Naive thymus-derived CD4-positive, alpha-beta T cell (primary cell): ENCODE results near the gene GSTCD. TPM values are rescaled to one million over a fixed set of nuclear protein-coding genes. Genes with fewer than 3 reads are reported as not detected.
"Not testable (repeated sequence)": the region's sequence is repeated elsewhere in the genome, so short reads cannot be mapped to it uniquely, and the experiment has no call there.

ENCODE experiments used
- ATAC-seq: fragments of 150-1000 bp; cut with Tn5 transposase; 2 replicates; pipeline ENCODE4 v1.10.0; 2021; ENCODE audit warnings: mild to moderate bottlenecking, moderate library complexity
- CTCF ChIA-PET: fragments of 350-600 bp; sonication (Branson Sonifier 250); formaldehyde crosslinking; loops from one replicate; lab custom pipeline; 2021; ENCODE audit warnings: antibody characterized with exemption; lab: Charles Lee
- POLR2A ChIA-PET: fragments of 350-600 bp; sonication (Branson Sonifier 250); formaldehyde crosslinking; loops from one replicate; lab custom pipeline; 2021; ENCODE audit warnings: antibody characterized with exemption, inconsistent platforms; lab: Charles Lee
- DNase-seq, 9 donors: peaks; one replicate each; pipeline versions ENCODE4 v3.0.0 to v3.0.0-alpha.2; 2020 to 2022; ENCODE audit warnings: mixed read lengths in 1 of 9
- H3K27ac ChIP-seq: one replicate; pipeline ENCODE4 v1.7.0; 2013; ENCODE audit warnings: mild to moderate bottlenecking, low read depth, low read length, moderate library complexity
- H3K27me3 ChIP-seq, 2 donors: one replicate each; pipeline ENCODE4 v1.7.0; 2013; ENCODE audit warnings: low read length in 2 of 2, mild to moderate bottlenecking in 2 of 2, moderate library complexity in 2 of 2; ENCODE audit not compliant: control insufficient read depth in 2 of 2, insufficient read depth in 2 of 2
- H3K36me3 ChIP-seq, 3 experiments: 1 replicate in 2 of 3; 2 replicates in 1 of 3; pipeline ENCODE4 v1.7.0; 2013; ENCODE audit warnings: low read length in 3 of 3, mild to moderate bottlenecking in 3 of 3, moderate library complexity in 1 of 3; ENCODE audit not compliant: insufficient read depth in 3 of 3, control insufficient read depth in 2 of 3
- H3K4me1 ChIP-seq, 2 donors: one replicate each; pipeline ENCODE4 v1.7.0; 2013; ENCODE audit warnings: low read length in 2 of 2, mild to moderate bottlenecking in 2 of 2, moderate library complexity in 1 of 2; ENCODE audit not compliant: control insufficient read depth in 2 of 2, insufficient read depth in 2 of 2
- H3K4me3 ChIP-seq: 2 replicates; pipeline ENCODE4 v1.7.0; 2013; ENCODE audit warnings: mild to moderate bottlenecking, low read length
- H3K9me3 ChIP-seq, 3 experiments: 1 replicate in 2 of 3; 2 replicates in 1 of 3; pipeline ENCODE4 v1.7.0; 2013; ENCODE audit warnings: low read length in 3 of 3; ENCODE audit not compliant: control insufficient read depth in 2 of 3
- H3K27ac Mint-ChIP-seq, 9 donors: one replicate each; pipeline ENCODE4 v1.8.0; 2020 to 2022; ENCODE audit warnings: mixed read lengths in 9 of 9, mild to moderate bottlenecking in 8 of 9, moderate library complexity in 5 of 9, inconsistent platforms in 2 of 9
- H3K27me3 Mint-ChIP-seq, 5 donors: one replicate each; pipeline ENCODE4 v1.8.0; 2021 to 2022; ENCODE audit warnings: mixed read lengths in 5 of 5, mild to moderate bottlenecking in 1 of 5
- H3K36me3 Mint-ChIP-seq, 5 donors: one replicate each; pipeline ENCODE4 v1.8.0; 2020 to 2022; ENCODE audit warnings: mixed read lengths in 5 of 5, mild to moderate bottlenecking in 3 of 5, inconsistent platforms in 1 of 5
- H3K4me1 Mint-ChIP-seq, 7 donors: one replicate each; pipeline ENCODE4 v1.8.0; 2020 to 2022; ENCODE audit warnings: mixed read lengths in 7 of 7, mild to moderate bottlenecking in 3 of 7, inconsistent platforms in 1 of 7
- H3K4me3 Mint-ChIP-seq, 10 donors: one replicate each; pipeline ENCODE4 v1.8.0; 2020 to 2022; ENCODE audit warnings: mild to moderate bottlenecking in 10 of 10, mixed read lengths in 10 of 10, moderate library complexity in 6 of 10, inconsistent platforms in 2 of 10
- H3K9me3 Mint-ChIP-seq, 11 donors: one replicate each; pipeline ENCODE4 v1.8.0; 2020 to 2022; ENCODE audit warnings: mixed read lengths in 11 of 11, mild to moderate bottlenecking in 4 of 11, inconsistent platforms in 1 of 11, moderate library complexity in 1 of 11
- intact Hi-C, 2 donors: fragments of 100-400 bp; cut with micrococcal nuclease; formaldehyde crosslinking; loops; one replicate each; pipeline ENCODE4 v1.15.1; 2023
- polyA plus RNA-seq, 2 donors: library from polyadenylated mRNA; unstranded; fragments of 300-500 nt; fragmentation: Illumina TruSeq; gene quantifications; one replicate each; pipeline ENCODE4 v1.2.3, GENCODE V29; 2021
- total RNA-seq, 6 experiments: library from RNA in 5 of 6; stranded (reverse) in 5 of 6; gene quantifications; 1 replicate in 5 of 6; 2 replicates in 1 of 6; pipeline ENCODE4 v1.2.3 and lab custom pipeline; 2021 to 2026

The GSTCD gene
- total and polyA plus RNA-seq, 7 experiments from 2014 or later, result 3.8 to 9.2 (median 5.8) TPM

- H3K9me3 Mint-ChIP-seq, H3K27ac Mint-ChIP-seq, ATAC-seq, H3K4me3 ChIP-seq, H3K9me3 ChIP-seq, H3K4me3 Mint-ChIP-seq, H3K27me3 Mint-ChIP-seq, H3K27ac ChIP-seq, H3K4me1 ChIP-seq, DNase-seq, H3K27me3 ChIP-seq, intact Hi-C loops, POLR2A ChIA-PET: not testable (repeated sequence)
- CTCF ChIA-PET, result interaction anchor here (0.7 kb wide), 1 partner anchor 15 kb away, joined by 3 read pairs; no protein-coding TSS in a partner anchor
- Mint-ChIP-seq H3K36me3 (peaks cover 9 to 40% (median 27%) of the 10 kb centered on the region in 5 donors), H3K4me1 (peaks cover 8 to 19% (median 13%) of the 10 kb centered on the region in 7 donors)
- peaks cover 5 to 42% (median 5%) of the 10 kb centered on the region in 3 experiments for H3K36me3 ChIP-seq
Measured at GRCh38 chr4:105695832-105696231, 12.8 kb upstream of the GSTCD start.

- peaks cover 8 to 23% (median 17%) of the 10 kb centered on the region in 7 donors for H3K4me1 Mint-ChIP-seq
Measured at GRCh38 chr4:105698607-105699006, 10.0 kb upstream of the GSTCD start.

DNA sequence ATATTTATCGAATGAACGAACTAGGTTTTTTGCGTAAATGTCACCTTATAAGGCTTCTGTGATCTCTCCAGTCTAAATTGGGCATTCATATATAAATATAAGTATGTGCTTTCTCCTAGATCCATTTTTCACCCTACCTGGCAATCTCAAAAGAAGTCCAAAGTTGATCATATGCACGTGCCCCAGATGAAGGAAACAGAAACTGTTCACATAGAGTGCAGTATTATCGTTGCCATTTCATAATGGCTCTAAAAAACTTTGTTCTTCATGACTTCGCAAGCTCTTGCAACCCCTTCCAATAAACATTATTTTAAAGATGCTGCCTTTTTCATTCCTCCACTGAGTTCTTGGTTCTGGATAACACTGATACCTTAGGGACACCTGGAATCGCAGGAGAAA, 803 bp upstream of the GSTCD start:
- Mint-ChIP-seq H3K4me1 (peaks cover 10 to 40% (median 27%) of the 10 kb centered on the region in 7 donors), H3K27me3 (no peaks in the 10 kb centered on the region), H3K9me3 (peaks cover 0 to 1% (median 0%) of the 10 kb centered on the region in 11 donors), H3K36me3 (peaks cover 0 to 5% (median 0%) of the 10 kb centered on the region in 5 donors), H3K4me3 (peak overlapping the region; percentile 94 to 100 (median 99)), H3K27ac (peak overlapping the region; percentile 92 to 100 (median 97))
- DNase-seq (peak in 1 of 9 donors; percentile 1), ATAC-seq (no peak)
- peaks cover 7 to 10% of the 10 kb centered on the region in 2 donors for H3K4me1 ChIP-seq
- POLR2A ChIA-PET, result interaction anchor here (0.8 to 1.3 kb wide), 4 partner anchors 11 to 609 kb away, joined by 3 to 7 read pairs (median 4); partner anchors contain the start of genes AIMP1, PPA2 and TBCK
- CTCF ChIA-PET, result interaction anchor here (0.7 kb wide), 1 partner anchor 48 kb away, joined by 7 read pairs; no protein-coding TSS in a partner anchor
- no peaks in the 10 kb centered on the region for H3K9me3 ChIP-seq
- H3K27me3 ChIP-seq, result no peaks in the 10 kb centered on the region
- H3K27ac ChIP-seq, result peak overlapping the region; percentile 84
- intact Hi-C loops, result loop anchor here (1.0 to 10.0 kb wide), 5 partner anchors 233 to 1213 kb away; partner anchors contain the start of genes AIMP1 (in 2 of the 2), PPA2 (in 2 of the 2), TBCK (in 2 of the 2) and CXXC4 (in 1 of the 2)
- peak overlapping the region; percentile 92 for H3K4me3 ChIP-seq
- peaks cover 0 to 8% (median 0%) of the 10 kb centered on the region in 3 experiments for H3K36me3 ChIP-seq

More at GRCh38 chr4:105698607-105699006, 10.0 kb upstream of the GSTCD start:
- Mint-ChIP-seq H3K27ac (no peak overlapping the region), H3K27me3 (no peaks in the 10 kb centered on the region), H3K36me3 (peaks cover 6 to 29% (median 18%) of the 10 kb centered on the region in 5 donors), H3K9me3 (no peaks in the 10 kb centered on the region), H3K4me3 (no peak overlapping the region)
- H3K27me3 ChIP-seq, result no peaks in the 10 kb centered on the region
- POLR2A ChIA-PET, result no interaction called here
- DNase-seq, result no peak
- intact Hi-C loops, result loop anchor here in 1 of 2 donors (2.0 kb wide), 1 partner anchor 14 kb away; no protein-coding TSS in a partner anchor
- CTCF ChIA-PET, result interaction anchor here (0.5 kb wide), 1 partner anchor 69 kb away, joined by 4 read pairs; no protein-coding TSS in a partner anchor
- H3K4me1 ChIP-seq, result peaks cover 0 to 3% of the 10 kb centered on the region in 2 donors
- H3K36me3 ChIP-seq, result peaks cover 5 to 26% (median 5%) of the 10 kb centered on the region in 3 experiments
- no peak overlapping the region for H3K27ac ChIP-seq
- H3K4me3 ChIP-seq, result no peak overlapping the region
- no peak for ATAC-seq
- H3K9me3 ChIP-seq, result no peaks in the 10 kb centered on the region

GRCh38 chr4:105709081-105709450, 482 bp downstream of the GSTCD start:
- peak in 2 of 9 donors; percentile 6 to 14 for DNase-seq
- Histone ChIP-seq H3K4me1 (peaks cover 7 to 10% of the 10 kb centered on the region in 2 donors), H3K36me3 (peaks cover 0 to 8% (median 0%) of the 10 kb centered on the region in 3 experiments), H3K27me3 (no peaks in the 10 kb centered on the region), H3K27ac (peak overlapping the region; percentile 84), H3K9me3 (no peaks in the 10 kb centered on the region), H3K4me3 (peak overlapping the region; percentile 92)
- Mint-ChIP-seq H3K27me3 (peaks cover 0 to under 1% (median 0%) of the 10 kb centered on the region in 5 donors), H3K4me1 (peaks cover 11 to 40% (median 27%) of the 10 kb centered on the region in 7 donors), H3K36me3 (peaks cover 0 to 5% (median 0%) of the 10 kb centered on the region in 5 donors), H3K27ac (peak overlapping the region; percentile 92 to 100 (median 97)), H3K9me3 (peaks cover 0 to 1% (median 0%) of the 10 kb centered on the region in 11 donors), H3K4me3 (peak overlapping the region; percentile 94 to 100 (median 99))
- ChIA-PET CTCF (interaction anchor here (1.0 to 1.2 kb wide), 2 partner anchors 37 to 235 kb away, joined by 3 to 5 read pairs; partner anchors contain the start of gene PPA2), POLR2A (interaction anchor here (0.6 to 1.3 kb wide), 3 partner anchors 10 to 235 kb away, joined by 3 to 7 read pairs (median 5); partner anchors contain the start of gene PPA2)
- intact Hi-C loops, result loop anchor here in 1 of 2 donors (10.0 kb wide), 1 partner anchor 1214 kb away; the partner anchor contains the start of gene CXXC4
- peak; percentile 23 for ATAC-seq

DNA sequence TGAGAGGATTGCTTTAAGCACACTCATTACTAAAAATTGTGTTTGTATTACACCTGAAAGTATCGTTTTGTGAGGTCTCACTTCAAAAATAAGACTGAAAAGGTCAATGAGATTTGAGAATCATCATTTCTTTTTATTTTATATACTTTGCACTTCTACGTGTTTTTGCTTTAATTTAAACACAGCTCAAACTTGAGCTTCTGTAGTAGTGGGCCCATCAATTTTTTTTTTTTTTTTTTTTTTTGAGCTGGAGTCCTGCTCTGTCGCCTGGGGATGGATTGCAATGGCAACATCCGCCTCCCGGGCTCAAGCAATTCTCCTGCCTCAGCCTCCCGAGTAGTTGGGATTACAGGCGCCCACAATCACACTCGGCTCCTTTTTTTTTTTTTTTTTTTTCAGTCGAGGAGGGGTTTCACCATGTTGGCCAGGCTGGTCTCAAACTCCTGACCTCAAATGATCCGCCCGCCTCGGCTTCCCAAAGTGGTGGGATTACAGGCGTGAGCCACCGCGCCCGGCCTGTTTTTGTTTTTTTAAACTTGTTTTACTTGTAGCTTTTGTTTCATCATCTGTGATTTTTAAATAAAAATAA, 1.5 kb downstream of the GSTCD start:
- intact Hi-C loops, result no loop called here
- Histone ChIP-seq H3K27me3 (no peaks in the 10 kb centered on the region), H3K4me3 (no peak overlapping the region), H3K36me3 (peaks cover 0 to 8% (median 0%) of the 10 kb centered on the region in 3 experiments), H3K4me1 (peaks cover 7 to 10% of the 10 kb centered on the region in 2 donors), H3K9me3 (no peaks in the 10 kb centered on the region), H3K27ac (no peak overlapping the region)
- H3K27ac Mint-ChIP-seq, result peak overlapping the region in 3 of 9 donors; percentile 19 to 97 (median 43)
- peaks cover 0 to 3% (median 0%) of the 10 kb centered on the region in 5 donors for H3K27me3 Mint-ChIP-seq
- peaks cover 0 to 1% (median 0%) of the 10 kb centered on the region in 11 donors for H3K9me3 Mint-ChIP-seq
- ChIA-PET POLR2A (interaction anchor here (0.7 to 1.5 kb wide), 3 partner anchors 10 to 237 kb away, joined by 3 to 5 read pairs (median 3); partner anchors contain the start of gene PPA2), CTCF (interaction anchor here (0.7 to 1.2 kb wide), 4 partner anchors 15 to 519 kb away, joined by 3 to 5 read pairs (median 3); partner anchors contain the start of gene PPA2)
- ATAC-seq, result no peak
- peaks cover 0 to 5% (median 0%) of the 10 kb centered on the region in 5 donors for H3K36me3 Mint-ChIP-seq
- peak overlapping the region in 9 of 10 donors; percentile 29 to 100 (median 99) for H3K4me3 Mint-ChIP-seq
- H3K4me1 Mint-ChIP-seq, result peaks cover 14 to 40% (median 27%) of the 10 kb centered on the region in 7 donors
- DNase-seq, result no peak

DNA sequence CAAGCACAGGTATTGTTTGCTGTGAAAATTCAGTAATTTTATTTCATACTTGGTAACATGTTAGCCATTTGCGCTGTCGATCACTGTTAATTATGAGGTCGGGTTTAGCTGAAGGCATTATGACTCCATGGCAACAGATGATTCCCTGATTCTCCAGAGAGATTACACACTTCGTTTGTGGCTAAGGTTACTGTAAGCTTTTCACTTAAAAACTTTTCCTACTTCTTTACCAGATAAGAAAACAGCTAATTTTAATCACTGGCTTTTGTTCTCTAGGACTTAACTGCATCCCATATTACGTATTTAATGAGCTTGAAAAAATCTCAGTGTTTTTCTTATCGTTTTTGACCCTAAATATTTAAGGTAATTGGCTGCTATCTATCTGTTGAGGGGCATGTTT, 2.1 kb downstream of the GSTCD start:
- intact Hi-C loops, result no loop called here
- Histone ChIP-seq H3K4me3 (no peak overlapping the region), H3K9me3 (no peaks in the 10 kb centered on the region), H3K36me3 (peaks cover 0 to 8% (median 0%) of the 10 kb centered on the region in 3 experiments), H3K27me3 (no peaks in the 10 kb centered on the region), H3K4me1 (peaks cover 7 to 10% of the 10 kb centered on the region in 2 donors), H3K27ac (no peak overlapping the region)
- H3K27me3 Mint-ChIP-seq, result peaks cover 0 to 3% (median 0%) of the 10 kb centered on the region in 5 donors
- CTCF ChIA-PET, result interaction anchor here (0.7 to 1.0 kb wide), 3 partner anchors 9 to 520 kb away, joined by 3 to 4 read pairs (median 3); no protein-coding TSS in a partner anchor
- POLR2A ChIA-PET, result interaction anchor here (1.5 kb wide), 2 partner anchors 9 to 237 kb away, joined by 3 to 5 read pairs; partner anchors contain the start of gene PPA2
- no peak overlapping the region for H3K27ac Mint-ChIP-seq
- no peak for DNase-seq
- H3K36me3 Mint-ChIP-seq, result peaks cover 0 to 5% (median 0%) of the 10 kb centered on the region in 5 donors
- H3K9me3 Mint-ChIP-seq, result peaks cover 0 to 1% (median 0%) of the 10 kb centered on the region in 11 donors
- no peak overlapping the region for H3K4me3 Mint-ChIP-seq
- no peak for ATAC-seq
- H3K4me1 Mint-ChIP-seq, result peaks cover 14 to 38% (median 27%) of the 10 kb centered on the region in 7 donors
